Measurements from ENCODE around the gene SORCS2.

SORCS2 gene

DNA sequence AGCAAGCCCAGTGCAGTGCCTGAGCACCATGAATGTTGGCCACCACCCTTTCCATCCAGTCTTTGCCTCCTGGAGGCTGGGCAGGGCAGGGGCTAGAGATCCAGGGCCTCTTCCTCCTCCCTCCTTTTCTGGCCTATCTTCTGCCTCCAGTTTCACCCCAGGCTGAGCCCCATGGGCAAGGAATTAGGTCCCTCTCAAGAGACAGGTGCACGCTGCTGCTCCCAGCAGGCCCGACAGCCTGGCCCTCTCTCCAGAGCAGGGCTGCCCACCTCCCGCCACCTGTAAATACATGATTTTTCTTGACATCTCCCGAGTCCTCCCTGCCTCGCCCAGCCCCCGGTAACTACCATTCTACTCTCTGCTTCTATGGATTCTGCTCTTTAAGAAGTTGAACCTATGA lies 299.6 kb downstream of the SORCS2 start:
- DNase-seq, result no peak

DNA sequence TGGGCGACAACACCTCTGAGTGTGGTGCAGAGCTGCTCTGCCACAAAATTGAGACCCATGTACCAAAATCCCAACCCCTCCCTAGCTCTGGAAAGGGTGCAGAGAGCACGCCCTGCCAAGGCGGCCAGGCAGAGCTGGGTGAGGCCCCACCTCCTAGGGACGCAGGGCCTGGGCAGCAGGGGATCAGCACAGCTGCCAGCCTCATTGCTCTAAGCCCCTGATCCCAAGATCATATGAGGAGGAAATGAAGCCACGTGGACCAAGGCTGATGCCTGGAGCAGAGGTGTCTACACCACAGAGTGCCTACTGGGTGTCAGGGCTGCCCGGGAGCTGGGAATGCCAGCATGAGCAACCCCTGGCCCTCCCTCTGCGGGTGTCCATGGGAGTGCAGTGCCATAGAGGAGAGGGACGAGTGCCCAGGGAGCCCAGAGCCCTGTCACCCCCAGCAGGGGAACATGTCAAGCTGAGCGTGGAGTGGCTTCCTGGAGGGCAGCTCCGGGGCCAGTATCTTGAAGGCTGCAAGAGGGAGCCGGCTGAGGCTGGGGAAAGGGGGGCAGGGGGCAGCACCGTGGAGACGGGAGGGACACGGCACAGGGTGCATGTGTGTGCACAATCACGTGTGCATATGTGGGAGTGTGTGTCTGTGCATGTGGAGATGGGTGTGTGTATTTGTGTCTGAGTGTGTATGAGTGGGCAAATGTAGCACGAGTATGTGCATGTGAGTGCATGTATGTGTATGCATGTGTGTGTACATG lies 306.3 kb downstream of the SORCS2 start:
- no peak for DNase-seq

DNA sequence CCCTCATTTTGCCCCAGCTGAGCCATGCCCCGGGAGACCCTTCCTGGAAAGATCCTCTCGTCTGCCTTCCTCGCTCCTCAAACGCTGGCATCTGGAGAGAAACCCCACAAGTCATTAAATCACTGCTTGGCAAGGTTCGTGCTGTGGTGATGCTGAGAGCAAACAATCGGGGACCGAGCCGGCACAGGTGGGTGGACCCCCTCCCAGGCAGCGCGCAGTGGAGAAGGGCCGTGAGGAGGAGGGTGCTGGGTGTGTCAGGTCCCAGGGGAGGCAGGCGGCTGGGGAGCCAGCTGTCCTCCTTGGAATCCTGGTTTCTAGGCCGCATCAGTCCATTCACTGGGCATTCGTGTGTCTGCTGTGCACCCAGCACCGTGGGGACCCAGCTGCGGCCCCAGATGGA lies 307.3 kb downstream of the SORCS2 start:
- no peak for DNase-seq

DNA sequence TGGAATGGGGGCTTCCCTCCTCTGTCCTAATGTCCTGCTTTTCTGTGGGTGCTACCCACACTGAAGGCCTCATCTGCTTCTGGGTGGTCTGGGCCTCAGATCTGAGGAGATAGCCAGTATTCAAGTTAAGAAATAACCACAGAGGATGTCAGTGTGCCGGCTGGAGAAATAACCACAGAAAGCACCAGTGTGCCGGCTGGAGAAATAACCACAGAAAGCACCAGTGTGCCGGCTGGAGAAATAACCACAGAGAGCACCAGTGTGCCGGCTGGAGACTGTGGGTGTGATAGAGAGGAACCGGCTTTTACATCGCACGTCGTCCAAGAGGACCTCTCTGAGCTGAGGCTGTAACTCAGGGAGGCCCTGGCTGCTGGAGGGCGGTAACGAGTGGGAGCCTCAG lies 308.1 kb downstream of the SORCS2 start:
- DNase-seq, result no peak

DNA sequence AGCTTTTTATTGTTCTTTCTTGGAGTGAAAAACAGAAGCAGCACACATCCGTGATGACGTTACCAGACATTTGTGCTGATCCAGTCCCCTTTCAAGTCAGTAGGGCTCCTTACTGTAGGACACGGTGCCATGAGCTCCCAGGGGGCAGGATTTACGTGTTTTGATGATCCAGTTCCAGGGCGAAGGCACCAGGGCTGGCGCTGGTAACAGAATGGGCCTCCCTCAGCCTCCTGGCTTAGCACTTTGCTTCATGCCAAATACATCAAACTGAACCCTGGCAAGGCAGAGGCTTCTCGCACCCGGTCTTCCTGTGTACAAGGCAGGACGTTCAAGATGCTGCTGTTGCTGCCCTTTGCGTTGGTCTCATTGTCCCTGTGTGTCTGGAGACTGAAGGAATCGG lies 309.0 kb downstream of the SORCS2 start:
- DNase-seq, result no peak

DNA sequence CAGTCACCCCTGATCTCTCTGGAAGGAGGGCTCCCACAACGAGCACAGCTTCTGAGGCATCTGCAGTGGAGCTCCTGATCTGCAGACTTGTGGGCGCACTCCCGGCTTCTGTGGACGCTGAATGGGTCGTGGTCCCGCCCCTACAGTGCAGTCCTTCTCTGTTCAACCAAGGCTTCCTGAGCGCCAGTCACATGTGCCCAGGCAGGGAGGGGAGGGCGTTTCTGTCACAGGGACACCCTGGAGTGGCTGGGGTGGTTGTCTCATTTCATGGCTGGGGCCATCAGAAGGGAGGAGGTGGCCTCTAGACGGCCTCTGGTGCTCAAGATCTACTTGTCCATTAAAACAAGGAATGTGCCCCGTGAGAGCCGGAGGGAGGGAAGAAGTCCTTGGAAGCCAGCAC lies 309.5 kb downstream of the SORCS2 start:
- DNase-seq, result no peak

DNA sequence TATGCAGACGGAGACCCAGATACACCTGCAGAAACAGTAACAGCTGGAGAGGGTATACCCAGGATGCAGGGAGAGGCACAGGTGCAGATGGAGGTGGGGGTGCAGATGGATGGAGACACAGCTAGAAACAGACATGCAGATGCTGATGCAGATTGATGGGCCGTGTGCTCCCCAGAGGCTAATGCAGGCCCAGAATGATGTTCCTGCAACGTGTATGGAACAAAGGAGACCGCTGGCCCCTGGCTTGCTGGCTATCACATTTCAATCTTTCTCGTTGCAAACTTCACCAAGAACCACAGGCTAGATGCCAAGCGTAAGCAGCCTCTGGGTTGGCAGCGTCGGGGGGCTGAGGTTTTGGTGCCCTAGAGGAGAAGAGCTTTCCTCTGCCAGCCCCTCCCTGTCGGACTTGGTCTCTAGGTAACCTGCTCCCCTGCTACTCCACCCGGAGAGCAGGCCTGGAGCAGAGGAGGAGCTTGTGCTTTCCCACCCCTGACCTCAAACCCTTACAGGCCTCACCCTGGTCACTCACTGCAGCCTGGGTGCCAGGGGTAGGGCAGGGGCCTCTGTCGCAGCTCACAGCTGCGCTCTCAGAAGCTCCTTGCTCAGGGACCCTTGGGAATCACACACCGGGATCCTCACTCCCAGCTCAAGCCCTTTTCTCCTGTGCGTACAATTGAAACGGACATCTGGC lies 311.4 kb downstream of the SORCS2 start:
- DNase-seq, result no peak

DNA sequence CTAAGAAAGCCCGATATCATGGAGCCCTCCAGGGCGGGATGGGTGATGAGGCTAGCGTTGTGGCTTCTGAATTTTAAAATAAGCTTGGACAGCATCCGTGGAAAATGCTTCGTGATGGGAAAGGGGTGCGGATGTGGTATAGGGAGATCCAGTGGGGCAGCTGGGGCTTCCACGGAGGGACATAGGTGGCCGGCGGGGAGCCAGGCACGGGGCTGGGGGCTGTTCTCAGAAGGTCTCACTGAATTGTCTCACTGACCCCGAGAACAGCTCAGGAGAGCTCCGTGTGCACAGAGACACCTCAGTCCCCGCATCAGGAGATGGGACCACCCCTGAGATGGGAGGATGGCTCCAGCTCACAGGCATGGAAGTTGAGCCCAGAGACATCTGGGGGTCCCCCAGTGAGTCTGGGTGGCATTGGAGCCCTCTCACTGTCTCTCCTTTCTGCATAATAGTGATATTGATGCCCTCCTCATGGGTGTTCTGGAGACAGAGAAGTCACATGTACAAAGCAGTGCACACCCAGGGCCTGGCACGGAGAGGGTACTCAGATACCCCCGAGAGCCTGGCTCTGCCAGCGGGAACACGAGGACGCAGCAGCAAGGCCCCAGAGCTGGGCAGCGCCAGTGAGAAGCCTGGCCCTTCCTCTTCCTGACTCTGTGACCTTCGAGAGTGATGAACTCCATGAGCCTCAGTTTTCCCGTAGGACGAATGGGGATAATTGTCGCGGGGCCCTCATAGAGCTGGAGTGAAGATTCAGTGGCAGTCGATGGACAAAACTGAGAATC lies 313.0 kb downstream of the SORCS2 start:
- DNase-seq, result no peak

DNA sequence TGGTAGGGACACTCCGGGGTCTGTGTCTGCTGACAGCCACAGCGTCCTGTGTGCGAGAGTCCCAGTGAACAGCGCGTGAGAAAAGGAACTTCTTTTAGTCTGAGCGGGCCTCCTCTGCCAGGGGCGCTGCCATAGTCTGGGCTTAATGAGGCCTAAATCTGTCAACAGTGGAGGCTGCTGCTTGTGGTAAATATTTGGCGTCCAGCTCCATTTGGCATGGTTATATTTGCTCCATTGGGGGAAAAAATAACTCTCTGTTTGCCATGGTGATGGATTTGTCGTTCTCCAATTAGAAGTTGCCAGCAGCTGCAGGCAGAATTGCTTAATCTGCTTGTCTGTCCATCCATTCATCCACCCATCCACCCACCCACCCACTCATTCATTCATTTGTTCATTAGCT lies 313.8 kb downstream of the SORCS2 start:
- DNase-seq, result no peak

DNA sequence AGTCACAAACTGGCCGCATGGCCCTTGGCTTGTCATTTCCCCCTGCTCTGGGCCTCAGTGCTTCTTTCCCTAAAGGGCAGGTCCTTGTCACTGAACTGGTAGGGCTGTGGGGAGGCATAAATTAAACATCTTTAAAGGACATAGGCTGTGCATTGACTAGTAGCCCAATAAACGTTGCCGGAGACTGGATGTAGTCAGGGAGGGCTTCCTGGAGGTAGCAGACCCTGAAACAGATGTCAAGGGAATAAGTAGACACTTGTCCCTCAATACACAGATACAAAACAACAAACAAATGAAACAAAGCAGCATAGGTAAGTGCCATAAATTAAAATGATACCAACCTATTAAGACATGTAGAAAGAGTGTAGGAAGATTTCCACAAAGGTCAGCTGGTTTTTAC lies 314.2 kb downstream of the SORCS2 start:
- DNase-seq, result no peak

DNA sequence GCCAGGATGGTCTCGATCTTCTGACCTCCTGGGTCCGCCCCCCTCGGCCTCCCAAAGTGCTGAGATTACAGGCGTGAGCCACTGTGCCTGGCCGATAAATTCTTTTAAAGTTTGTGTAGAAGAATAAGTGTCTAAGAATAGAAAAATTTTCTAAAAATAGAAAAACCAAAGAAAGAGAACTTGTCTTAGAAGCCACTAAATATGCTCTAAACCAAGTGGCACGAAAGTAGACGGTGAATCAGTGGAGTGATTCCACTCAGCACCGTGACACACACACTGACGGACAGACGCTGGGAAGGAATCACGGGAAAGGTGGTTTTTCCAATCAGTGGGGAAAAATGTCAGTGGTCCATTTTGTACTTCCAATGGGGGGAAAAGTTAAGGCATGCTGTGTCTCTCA lies 315.0 kb downstream of the SORCS2 start:
- no peak for DNase-seq

DNA sequence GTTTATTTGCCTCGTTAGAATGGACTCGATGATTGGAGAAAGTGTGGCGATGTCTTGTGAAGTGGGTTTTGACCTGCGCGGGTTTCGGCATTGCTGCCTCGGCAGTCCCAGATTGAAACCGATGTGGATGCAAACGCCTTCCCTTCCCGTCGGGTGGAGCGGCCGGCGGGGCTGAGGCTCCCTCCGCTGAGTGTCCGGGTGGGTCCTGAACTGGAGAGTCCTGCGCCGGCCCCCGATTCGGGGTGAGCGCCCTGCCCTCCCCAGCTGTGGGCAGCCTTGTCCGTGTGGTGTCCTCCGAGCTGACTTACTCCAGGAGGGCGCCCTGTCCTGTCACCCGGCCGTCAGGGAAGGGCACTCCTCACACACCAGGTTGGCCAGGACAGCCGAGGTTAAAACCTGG lies 317.7 kb downstream of the SORCS2 start:
- DNase-seq, result no peak

DNA sequence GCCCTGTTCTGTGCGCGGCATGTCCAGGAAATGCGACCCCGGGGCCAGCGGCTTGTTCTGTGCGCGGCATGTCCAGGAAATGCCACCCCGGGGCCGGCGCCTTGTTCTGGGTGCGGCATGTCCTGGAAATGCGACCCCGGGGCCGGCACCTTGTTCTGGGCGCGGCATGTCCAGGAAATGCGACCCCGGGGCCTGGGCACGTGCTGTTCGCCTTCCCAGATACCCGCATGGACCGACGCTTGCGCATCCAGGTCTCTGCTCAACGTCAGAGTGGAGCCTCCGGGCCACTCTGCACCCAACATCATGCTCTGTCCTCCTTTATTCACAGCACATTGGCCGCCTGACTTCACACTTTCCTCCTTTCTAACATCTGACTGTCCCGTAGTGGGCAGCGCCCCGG lies 318.2 kb downstream of the SORCS2 start:
- DNase-seq, result no peak

DNA sequence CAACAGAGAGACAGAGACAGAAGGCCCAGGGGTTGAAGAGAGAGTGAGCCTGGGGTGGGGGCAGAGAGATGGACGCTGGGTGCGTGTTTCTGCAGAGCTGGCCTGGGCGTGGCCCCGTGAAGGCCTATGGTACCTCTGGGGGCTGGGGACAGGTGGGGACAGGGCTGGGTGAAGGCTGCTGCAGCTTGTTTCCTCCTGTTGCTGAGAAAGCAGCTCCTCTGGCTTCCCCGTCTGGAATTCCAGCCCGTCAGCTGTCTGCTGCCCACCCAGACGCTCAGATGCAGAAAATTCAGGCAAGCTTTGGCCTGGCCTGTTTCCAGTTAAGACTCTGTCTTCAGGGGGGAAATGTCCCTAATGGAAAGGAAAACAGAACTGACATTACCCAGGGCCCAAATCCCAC lies 319.2 kb downstream of the SORCS2 start:
- DNase-seq, result no peak

DNA sequence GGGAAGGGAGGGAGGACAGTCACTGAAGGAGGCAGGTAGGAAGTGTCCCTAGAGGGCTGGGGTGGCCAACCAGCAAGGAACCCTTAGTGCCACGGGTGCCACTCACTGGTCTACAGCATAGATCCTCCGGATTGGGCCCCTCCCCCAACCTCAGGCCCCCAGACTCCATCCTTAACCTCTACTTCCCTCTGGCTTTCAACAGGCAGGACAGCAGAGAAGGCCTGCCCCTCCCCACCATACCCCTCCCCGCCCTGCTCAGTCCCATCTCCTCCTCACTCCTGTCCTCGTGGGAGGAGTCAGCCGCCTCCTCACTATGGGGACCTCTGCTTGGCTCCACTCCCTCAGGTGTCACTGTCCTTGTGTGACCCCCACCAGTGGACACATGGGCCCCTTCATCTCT lies 320.1 kb downstream of the SORCS2 start:
- DNase-seq, result no peak

DNA sequence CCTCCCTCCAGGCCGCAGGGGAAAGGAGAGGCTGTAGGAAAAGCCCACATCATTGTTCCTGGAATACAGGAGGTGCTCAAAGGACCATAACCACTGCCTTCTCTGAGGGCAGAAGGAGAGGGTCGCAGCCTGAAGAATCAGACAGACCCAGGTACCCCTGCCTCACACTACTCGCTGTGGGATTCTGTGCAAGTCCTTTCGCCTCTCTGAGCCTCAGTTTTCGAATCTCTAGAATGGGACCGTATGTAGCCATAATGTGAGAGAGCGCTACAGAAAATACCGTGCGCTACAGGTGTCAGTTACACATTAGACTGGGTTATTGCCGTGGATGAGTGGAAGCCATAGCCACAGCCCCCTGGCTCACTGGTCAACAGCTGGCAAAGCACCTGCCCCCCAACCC lies 320.6 kb downstream of the SORCS2 start:
- DNase-seq, result no peak

DNA sequence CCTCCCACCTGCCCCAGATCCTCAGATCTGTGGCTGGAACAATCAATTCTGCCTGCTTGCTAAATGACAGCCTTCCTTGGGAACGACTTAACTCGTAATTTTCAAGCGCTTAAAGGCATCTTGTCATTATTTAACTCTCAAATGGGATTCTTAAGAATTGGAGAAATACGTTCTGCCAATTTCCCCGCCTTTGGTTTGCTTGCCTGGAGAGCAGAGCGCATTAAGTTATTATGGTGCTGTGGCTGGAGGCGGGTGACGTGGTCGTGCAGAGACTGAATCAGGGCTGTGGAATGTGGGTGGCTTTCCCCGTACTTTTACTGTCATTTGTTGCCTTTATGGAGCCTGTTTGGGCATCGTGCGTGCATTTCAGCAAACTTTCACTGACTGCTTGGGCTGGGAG lies 321.3 kb downstream of the SORCS2 start:
- no peak for DNase-seq

DNA sequence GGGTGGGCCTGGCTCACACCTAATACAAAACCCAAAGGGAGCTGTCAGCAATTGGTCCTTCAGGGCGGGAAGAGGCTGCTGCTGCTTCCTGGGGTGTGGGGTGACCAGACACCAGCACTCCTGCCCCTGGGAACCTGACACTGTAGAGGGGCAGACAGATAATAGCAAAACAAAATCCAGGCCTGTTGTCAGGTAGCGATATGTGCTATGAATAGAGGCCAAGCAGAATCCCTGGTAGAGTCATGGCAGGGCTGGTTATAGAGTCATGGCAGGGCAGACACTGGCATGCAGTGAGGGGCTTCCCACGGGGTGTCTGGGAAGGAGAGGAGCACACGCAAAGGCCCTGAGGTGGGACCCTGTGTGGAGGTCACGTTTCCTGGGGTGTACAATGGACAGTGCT lies 321.9 kb downstream of the SORCS2 start:
- no peak for DNase-seq

DNA sequence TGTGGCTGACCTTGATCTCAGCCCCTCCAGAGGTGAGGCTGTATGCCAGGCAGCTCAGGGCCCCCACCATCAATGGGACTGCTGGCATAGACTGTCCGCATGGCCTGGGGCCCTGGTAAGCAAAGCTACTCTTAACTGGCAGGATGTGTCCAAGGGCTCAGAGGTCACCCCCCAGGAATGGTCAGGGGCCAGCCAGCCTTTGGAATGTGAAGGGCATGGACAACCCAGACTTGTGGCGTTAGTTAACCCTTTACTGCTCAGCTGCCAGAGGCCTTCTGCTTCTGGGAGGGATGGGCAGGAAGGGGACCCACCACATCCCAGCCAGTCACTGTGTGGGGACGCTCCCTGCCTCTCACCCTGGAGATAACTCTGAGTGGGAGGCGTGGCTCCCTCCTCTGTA lies 322.5 kb downstream of the SORCS2 start:
- no peak for DNase-seq

DNA sequence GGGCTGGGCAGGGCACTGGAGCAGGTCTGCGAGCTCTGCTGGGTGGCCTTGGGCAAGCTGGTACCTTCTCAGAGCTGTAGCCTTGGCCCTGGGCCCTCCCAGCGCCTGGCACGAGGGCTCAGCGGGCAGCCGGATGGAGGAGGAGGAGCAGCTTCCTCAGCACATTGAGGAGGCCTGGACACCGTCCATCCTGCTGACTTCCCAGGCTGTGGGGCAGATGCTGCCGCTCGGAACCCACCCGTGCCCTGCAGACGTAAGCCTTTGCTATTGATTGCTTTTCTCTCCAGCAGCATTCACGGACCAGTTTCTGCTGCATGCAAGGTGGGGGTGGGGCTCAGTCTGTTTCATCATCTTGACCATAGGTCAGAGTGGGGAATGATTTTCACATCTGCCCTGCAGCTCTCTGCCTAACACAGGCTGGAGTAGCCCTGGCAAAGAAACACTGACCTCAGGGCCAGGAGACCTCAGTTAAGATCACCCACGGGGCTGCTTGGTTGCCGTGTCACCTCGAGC lies 323.1 kb downstream of the SORCS2 start:
- no peak for DNase-seq

DNA sequence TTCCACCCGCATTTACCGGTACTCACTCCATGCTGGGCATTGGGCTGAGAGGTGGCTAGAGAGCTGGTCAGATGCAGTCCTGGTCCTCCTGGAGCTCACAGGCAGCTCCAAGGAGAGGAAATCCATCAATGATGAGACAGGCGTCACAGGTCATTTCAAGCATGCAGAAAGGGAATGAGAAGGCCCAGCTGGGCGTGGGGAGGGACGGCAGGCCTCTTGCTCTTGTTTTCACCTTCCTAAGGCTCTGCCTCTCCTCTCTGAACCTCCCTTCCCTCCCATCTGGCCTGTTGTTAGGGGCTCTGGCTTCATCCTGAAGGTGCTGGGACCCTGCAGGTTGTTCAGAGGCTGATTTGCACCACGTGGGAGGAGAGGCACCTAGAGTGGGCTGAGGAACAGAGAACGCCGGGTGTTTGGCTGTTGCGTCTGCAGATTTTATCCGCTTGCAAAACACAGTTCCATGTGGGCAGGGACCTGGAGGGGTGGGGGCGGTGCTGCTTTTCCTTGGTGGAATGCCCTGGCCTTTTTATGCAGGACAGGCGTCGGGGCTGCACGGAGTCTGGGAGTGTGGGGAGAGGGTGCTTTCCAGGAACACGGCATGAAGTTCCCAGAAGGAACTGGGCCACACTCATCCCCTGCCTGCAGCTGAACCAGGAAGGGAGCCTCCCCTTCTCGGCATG lies 323.9 kb downstream of the SORCS2 start:
- DNase-seq, result no peak

DNA sequence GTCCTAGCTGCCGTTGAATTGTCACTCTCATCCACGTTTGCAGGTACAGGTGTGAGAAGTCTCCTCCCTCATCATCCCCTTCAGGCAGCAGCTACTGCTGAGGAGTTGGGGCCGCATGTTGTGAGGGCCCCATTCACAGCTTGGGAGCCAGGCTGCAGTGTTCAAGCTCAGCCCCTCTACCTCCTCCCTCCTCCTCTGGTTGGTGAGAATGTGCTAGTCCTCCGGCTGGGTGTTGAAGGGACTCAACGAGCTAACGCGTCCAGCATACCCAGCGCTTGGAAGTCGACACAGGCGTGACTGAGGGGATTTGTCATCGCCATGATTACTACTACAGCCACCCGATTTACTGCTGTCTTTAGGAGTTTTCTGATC lies 324.4 kb downstream of the SORCS2 start:
- no peak for DNase-seq

Measured in effector CD4-positive, alpha-beta T cell (primary cell).